Kidney glomerular epithelial cell (primary cell): Measurements from ENCODE around the gene KIAA1755.

Experiments
- DNase-seq: peaks from one replicate; lab custom pipeline; 2025; lab: John Stamatoyannopoulos, UW

KIAA1755 gene

DNA sequence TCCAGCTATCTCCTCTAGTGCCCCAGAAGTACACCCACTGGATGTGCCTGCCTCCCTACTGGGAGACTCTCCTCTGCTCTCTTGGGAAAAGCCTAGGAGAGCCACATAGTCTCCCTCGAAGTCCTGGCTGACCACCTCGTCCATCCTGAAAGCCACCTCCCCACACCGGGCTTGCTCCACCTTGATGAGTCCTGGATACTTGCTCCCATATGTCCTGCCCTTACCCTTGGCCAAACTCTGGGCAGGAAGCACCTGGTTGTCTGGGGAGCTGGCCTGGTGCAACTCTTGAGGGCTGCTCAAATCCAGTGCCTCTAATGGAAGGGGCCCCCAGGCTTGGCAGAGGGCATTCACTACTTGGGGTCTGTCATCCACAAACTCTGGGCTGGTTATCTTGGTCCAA is 19.3 kb downstream of the KIAA1755 start:
- no peak for DNase-seq

GRCh38 chr20:38239441-38239840 is 21.1 kb downstream of the KIAA1755 start:
- no peak for DNase-seq

- DNase-seq: no peak
Measured at GRCh38 chr20:38238829-38239228, 21.7 kb downstream of the KIAA1755 start.

DNA sequence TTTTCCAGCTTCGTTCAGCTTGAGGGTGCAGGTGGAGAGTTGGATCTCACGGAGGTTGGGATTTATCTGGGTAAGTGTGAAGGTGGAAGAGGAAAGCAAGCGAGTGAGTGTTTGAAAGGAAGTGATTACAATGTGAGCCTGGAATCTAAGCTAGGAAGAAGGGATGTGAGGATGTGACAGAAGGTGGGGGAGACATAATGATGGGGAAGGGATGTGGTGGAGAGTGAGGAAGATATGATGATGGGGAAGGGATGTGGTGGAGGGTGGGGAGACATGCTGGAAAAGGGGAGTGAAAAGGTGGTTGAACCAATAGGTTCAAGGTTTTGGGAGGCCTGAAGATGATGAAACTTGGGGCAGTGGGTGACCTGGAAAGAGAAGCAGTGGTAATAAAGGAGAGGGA is 23.2 kb downstream of the KIAA1755 start:
- no peak for DNase-seq

DNA sequence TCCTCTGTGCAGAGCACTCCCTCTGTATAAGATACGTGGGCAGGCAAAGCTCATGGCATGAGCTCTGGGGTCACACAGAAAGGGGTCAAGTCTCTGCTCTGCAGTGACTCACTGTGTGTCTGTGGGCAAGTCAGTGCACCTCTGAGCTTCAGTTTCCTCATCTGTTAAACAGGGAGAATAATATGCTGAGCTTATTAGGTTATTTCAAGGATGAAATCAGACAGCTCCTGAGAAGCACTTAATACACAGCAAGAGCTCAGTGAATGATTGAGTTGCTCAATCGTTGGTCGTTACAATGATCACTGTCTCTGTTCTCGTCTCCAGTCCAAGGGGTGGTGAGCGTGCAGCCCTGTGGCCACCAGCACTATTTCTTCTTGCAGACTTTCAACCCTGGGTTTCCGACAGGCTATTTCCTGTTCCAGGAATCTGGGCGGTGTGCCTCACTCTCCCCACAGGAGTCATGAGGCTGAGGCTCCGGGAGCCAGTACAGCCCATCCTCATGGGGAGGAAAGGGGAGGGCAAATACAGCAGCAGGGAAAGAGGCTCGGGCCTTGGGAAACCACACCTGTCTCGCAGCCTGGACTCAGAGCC is 28.9 kb downstream of the KIAA1755 start:
- no peak for DNase-seq

DNA sequence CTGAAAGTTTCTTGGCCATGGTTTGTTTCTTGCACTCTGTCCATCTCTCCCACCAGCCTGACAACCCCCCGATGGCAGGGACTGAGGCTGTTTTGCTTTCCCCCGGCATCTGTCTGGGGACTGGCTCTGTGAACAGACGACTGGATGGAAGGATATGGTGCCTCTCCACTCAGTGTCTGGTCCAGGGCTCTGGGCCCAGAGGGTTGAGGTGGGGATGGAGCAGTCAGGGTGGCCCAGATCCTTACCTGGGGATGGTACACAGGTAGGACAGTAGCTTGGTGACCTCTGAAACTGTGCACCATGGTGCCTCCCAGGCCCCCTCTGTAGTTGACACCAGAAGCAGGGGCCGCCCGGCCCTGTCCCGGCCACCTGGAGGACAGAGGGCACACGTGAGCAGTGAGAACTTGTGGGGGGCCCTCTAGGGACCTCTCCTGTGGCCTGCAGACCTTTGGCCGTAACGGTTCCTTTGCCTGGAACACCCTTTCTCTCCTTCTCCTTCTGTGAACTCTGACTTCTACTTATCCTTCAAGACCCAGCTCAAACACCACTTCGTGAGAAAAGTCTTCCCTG is 29.5 kb downstream of the KIAA1755 start:
- DNase-seq: no peak

GRCh38 chr20:38230253-38230551 is 30.3 kb downstream of the KIAA1755 start:
- no peak for DNase-seq

GRCh38 chr20:38229376-38230252 is 30.9 kb downstream of the KIAA1755 start:
- DNase-seq: no peak

- DNase-seq: no peak
Measured at GRCh38 chr20:38228436-38228835, 32.1 kb downstream of the KIAA1755 start.

- DNase-seq: no peak
Measured at GRCh38 chr20:38227420-38228360, 32.8 kb downstream of the KIAA1755 start.

DNA sequence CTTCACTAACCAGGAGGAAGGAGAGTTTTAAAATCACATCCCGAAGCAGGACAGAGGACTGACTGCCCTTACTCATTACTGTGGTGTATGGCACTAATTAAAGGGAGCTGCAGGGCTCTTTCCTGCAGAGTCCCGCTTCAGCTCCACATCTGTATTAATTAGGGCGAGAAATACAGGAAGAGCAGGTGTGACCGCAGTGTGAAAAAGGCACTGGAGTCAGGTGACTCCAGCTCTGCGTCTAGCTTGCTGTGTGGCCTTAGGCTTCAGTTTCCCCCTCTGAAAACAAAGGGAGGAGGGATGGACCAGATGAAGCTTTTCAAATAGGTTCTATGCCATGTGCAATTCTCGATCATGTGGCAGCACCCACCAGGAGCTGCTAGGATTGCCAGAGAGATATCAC is 34.0 kb downstream of the KIAA1755 start:
- no peak for DNase-seq

GRCh38 chr20:38225900-38226263 is 34.7 kb downstream of the KIAA1755 start:
- DNase-seq: no peak

DNA sequence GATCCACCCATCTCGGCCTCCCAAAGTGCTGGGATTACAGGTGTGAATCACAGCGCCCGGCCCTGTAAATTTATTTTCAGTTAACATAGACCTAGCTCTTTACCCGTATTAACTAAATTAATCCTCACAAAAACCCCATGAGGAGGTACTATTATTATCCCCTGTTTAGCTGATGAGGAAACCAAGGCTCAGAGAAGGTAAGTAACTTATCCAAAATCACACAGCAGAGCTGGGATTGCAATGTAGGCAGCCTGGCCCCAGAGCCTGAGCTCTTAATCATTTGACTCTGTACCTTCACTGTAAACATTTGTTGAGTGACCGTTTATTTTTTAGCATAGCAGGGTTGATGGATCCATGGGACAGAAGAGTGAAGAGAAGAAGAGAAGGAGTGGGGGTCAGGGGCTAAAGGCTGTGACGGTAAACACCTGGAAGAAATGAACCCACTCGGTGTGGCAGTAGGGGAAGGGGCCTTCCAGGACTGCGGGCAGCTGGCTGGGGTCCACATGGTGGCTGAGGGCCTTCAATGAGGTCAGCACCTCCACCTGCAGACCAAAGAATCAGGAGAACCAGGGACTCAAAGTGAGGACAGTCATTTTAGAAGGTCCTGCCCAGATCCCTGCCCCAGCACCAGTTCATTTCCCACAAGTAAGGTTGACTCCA is 35.2 kb downstream of the KIAA1755 start:
- no peak for DNase-seq

DNA sequence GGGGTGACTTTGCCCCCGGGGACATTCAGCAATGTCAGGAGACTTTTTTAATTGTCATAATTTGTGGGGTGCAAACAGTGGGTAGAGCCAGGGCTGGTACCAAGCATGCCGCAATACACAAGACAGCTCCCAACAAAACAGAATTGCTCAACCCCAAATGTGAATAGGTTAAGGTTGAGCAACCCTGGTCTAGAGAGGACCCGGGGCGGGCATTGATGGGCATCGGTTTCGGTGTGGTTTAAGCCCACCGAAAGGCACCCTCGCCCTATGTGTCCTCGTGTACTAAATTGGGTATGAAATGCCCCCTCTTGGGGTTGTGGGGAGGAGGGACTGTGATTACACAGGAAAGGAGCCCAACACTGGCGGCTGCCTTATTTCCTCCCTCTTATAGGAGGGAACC is 36.0 kb downstream of the KIAA1755 start:
- no peak for DNase-seq

DNA sequence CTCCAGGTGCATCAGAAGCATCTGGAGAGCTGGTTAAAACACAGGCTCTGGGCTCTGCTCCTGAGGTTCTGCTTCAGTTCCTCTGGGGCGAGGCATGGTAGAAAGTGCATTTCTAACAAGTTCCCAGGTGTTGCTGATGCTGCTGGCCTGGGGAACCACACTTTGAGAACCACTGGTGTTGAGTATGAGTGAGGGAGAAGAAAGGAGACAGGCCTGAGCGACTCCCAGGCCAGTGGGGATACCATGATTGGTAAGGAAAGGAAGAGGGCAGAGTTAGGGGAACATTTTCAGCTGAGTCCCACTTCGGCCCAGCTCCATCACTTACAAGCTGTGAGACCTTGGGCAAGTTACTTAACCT is 36.8 kb downstream of the KIAA1755 start:
- no peak for DNase-seq

DNA sequence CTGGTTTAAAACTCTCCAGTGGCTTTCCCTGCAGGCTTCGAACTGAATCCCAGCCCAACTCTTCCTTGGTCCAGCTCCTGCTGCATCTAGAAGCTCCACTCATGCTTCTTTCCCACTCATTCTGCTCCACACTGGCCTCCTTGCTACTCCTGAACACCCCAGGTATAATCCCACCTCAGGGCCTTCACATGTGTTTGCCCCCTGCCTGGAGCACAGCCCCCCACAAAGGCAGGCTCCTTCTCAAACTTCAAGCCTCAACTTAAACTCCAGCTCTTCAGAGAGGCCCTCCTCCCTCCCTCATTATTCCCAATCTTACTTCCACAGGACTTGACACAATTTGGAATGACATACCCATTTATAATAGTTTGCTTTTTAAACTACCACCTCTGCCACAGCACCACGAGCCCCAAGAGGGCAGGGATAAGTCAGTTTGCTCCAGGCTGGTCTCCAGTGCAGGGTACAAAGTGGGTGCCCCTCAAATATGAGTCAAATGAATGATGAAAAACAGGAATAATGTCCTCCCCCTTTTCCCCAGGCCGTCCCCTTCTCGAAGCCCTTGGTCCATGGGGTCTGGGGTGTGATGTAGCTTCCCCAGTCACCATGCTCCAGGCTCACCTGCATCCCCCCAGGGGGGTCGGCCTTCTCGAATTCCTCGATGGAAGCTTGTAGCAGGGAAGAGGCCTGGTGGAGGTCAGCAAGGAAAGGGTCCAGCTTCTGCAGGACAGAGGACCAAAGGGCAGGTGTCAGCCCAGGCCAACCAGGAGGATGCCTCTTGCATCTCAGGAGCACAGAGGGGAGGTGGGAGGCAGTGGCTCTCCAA is 37.4 kb downstream of the KIAA1755 start:
- no peak for DNase-seq

DNA sequence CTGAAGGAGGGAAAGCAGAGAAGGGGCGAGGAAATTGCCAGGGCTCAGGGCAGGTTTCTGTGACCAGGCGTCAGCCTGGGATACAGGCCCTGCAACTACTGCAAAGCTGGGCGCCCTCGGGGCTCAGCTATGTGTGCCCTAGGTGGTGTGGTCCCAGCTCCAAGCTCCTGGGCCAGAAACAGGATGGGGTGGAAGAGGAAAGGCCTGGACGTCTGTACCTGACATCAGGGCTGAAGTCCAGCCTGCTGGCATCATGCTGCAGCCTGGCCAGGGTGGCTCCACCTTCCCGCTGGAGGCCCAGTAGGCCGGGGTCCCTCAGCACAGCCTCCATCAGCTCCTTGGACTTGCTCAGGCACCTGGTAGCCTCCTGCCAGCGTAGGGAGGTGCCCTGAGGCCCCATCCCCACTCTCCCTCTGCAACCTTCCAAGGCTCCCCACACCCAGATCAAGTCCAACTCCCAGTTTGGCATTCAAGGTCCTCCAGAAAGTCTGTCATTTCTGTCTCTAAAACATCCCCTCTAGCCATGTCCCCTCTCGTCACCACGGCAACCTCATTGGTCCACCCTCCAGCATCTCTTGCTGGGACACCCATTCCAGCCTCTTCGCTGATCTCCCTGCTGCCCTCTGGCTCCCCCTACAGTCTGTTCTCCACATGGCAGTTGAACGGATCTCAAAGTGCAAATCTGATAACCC is 38.2 kb downstream of the KIAA1755 start:
- DNase-seq: peak; percentile 38

GRCh38 chr20:38221119-38221589 is 39.4 kb downstream of the KIAA1755 start:
- peak; percentile 54 for DNase-seq

DNA sequence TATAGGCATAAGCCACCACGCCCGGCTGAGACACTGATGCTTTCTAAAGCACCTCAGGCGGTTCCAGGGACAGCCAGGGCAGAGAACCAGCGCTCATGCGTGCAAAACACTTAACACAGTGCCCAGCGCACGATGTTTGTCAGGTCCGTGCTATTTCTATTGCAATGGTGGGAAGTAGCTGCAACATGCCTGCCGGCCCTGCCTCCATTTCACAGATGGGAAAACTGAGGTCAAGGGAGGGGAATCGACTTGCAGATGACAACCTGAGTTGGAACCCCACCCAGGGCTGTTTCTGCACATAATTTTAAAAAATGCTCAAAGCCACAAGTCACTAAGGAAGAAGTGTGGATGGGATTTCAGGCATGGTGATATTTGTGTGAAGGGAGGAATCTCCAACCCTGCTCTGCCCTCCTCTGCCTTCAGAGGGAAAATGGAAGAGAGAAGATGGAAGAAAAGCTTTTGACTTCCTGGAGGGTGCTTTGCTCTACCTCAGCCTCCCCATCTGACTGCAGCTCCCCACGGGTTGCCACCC is 39.9 kb downstream of the KIAA1755 start:
- DNase-seq: no peak
